Measurements from ENCODE around the gene SGSM2. TPM values are rescaled to one million over a fixed set of nuclear protein-coding genes. Genes with fewer than 3 reads are reported as not detected.

The SGSM2 gene
- total RNA-seq, 4 donors from 2014 or later = 48.2 to 117 (median 90.4) TPM

GRCh38 chr17:2392252-2393173, 55.2 kb downstream of the SGSM2 start:
- 4% methylated on average over 11 of the region's 83 CpGs for WGBS
- H3K27ac ChIP-seq = peak overlapping the region; percentile 99
- DNase-seq (ENCODE audit: low spot score in 2 of 2) = peak; percentile 97 to 98
- H3K9me3 ChIP-seq = no peaks in the 10 kb centered on the region
- peaks cover 68% of the 10 kb centered on the region for H3K4me1 ChIP-seq
- no peaks in the 10 kb centered on the region for H3K27me3 ChIP-seq
- H3K4me3 ChIP-seq = peak overlapping the region; percentile 68
- TF ChIP-seq POLR2AphosphoS5 (IDR thresholded peaks at IDR 0.05) (peak in 1 of 3 donors; percentile 21), POLR2A (IDR thresholded peaks at IDR 0.05) (peak in 1 of 2 donors; percentile 49), EP300 (IDR thresholded peaks at IDR 0.05) (no peak), CTCF (IDR thresholded peaks at IDR 0.05) (no peak)
- H3K36me3 ChIP-seq = peaks cover 10% of the 10 kb centered on the region

- under 1% methylated on average over 29 of the region's 99 CpGs for WGBS
- peaks cover 1% of the 10 kb centered on the region for H3K36me3 ChIP-seq
- DNase-seq (ENCODE audit: low spot score in 2 of 2) = peak; percentile 92 to 93
- H3K27ac ChIP-seq = peak overlapping the region; percentile 99
- peak in 1 of 3 donors; percentile 27 for TF ChIP-seq POLR2AphosphoS5 (IDR thresholded peaks at IDR 0.05)
- no peak for TF ChIP-seq CTCF (IDR thresholded peaks at IDR 0.05)
- no peak for TF ChIP-seq EP300 (IDR thresholded peaks at IDR 0.05)
- peak in 1 of 2 donors; percentile 58 for TF ChIP-seq POLR2A (IDR thresholded peaks at IDR 0.05)
- H3K4me1 ChIP-seq = peaks cover 77% of the 10 kb centered on the region
- no peaks in the 10 kb centered on the region for H3K27me3 ChIP-seq
- peak overlapping the region; percentile 68 for H3K4me3 ChIP-seq
- no peaks in the 10 kb centered on the region for H3K9me3 ChIP-seq
Observed at GRCh38 chr17:2393174-2393953, 56.1 kb downstream of the SGSM2 start.

GRCh38 chr17:2393954-2394749, 56.9 kb downstream of the SGSM2 start:
- no peaks in the 10 kb centered on the region for H3K27me3 ChIP-seq
- H3K36me3 ChIP-seq = no peaks in the 10 kb centered on the region
- peak overlapping the region; percentile 99 for H3K27ac ChIP-seq
- 68% methylated on average over 9 of the region's 53 CpGs for WGBS
- H3K4me1 ChIP-seq = peaks cover 84% of the 10 kb centered on the region
- no peak for TF ChIP-seq POLR2A (IDR thresholded peaks at IDR 0.05)
- TF ChIP-seq POLR2AphosphoS5 (IDR thresholded peaks at IDR 0.05) = no peak
- TF ChIP-seq EP300 (IDR thresholded peaks at IDR 0.05) = no peak
- TF ChIP-seq CTCF (IDR thresholded peaks at IDR 0.05) = no peak
- no peaks in the 10 kb centered on the region for H3K9me3 ChIP-seq
- DNase-seq (ENCODE audit: low spot score in 2 of 2) = peak; percentile 78 to 90
- H3K4me3 ChIP-seq = peak overlapping the region; percentile 68

GRCh38 chr17:2394775-2395201, 57.5 kb downstream of the SGSM2 start:
- peak overlapping the region; percentile 99 for H3K27ac ChIP-seq
- no peaks in the 10 kb centered on the region for H3K36me3 ChIP-seq
- no peaks in the 10 kb centered on the region for H3K27me3 ChIP-seq
- TF ChIP-seq POLR2A (IDR thresholded peaks at IDR 0.05) (no peak), POLR2AphosphoS5 (IDR thresholded peaks at IDR 0.05) (no peak), CTCF (IDR thresholded peaks at IDR 0.05) (no peak), EP300 (IDR thresholded peaks at IDR 0.05) (no peak)
- peaks cover 82% of the 10 kb centered on the region for H3K4me1 ChIP-seq
- H3K9me3 ChIP-seq = no peaks in the 10 kb centered on the region
- WGBS = 89% methylated on average over 8 of the region's 16 CpGs
- peak in 1 of 2 donors; percentile 76 for DNase-seq (ENCODE audit: low spot score in 2 of 2)
- peak overlapping the region; percentile 68 for H3K4me3 ChIP-seq

All from suprapubic skin (tissue), 4 donors.